ENCODE results near the gene SAMD3. TPM values are rescaled to one million over a fixed set of nuclear protein-coding genes. Genes with fewer than 3 reads are reported as not detected.

The SAMD3 gene
- total and polyA plus RNA-seq, 4 donors: 3.5 to 5.9 (median 4.1) TPM

DNA sequence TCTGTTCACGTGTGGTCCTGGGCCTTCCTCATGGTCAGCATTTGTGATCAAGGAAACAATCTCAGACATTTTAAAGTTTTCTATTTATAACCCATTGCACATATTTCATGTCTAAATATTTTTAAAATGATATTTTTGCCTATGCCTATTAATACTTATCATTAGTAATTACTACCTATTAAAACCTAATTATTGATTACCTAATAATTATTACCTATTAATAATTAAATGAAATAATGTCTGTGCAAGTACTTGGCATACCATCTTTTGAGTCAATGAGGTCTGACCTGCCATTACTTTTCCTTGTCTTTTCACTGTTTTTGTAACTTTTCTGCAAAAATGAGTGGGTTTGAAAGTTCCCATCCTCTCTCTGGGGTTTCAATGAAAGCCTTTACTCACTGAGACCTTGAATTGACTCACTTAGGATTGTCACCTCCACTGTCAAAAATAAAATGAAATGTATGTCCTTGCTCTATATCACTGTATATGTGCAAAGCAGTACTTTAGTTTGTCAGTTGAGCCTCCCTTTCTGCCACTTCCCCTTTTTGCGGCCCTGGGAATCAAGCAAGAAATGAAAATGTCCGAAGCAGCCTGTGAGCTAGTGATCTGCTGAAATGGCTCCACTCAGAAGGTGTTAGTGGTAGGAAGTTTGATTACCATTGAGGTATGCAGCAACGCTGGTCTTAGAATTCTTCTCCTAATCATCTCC lies 116.6 kb downstream of the SAMD3 start:
- no peak overlapping the region for H3K27ac ChIP-seq (ENCODE audit: low read depth, low read length)
- WGBS (ENCODE audit: insufficient coverage): no CpG with 5 or more reads among the region's 4 CpGs
- no peak for DNase-seq (ENCODE audit: low read depth in 4 of 6, low spot score in 6 of 6)
- peaks cover 3% of the 10 kb centered on the region for H3K36me3 ChIP-seq (ENCODE audit: control insufficient read depth, insufficient read depth, low read length)
- no peaks in the 10 kb centered on the region for H3K9me3 ChIP-seq (ENCODE audit: control insufficient read depth, insufficient read depth, low read length)
- H3K27me3 ChIP-seq (ENCODE audit: control insufficient read depth, insufficient read depth, low read length): no peaks in the 10 kb centered on the region
- no peak overlapping the region for H3K4me3 ChIP-seq (ENCODE audit: low read depth, low read length)
- no peaks in the 10 kb centered on the region for H3K4me1 ChIP-seq (ENCODE audit: control insufficient read depth, insufficient read depth, low read length)

DNA sequence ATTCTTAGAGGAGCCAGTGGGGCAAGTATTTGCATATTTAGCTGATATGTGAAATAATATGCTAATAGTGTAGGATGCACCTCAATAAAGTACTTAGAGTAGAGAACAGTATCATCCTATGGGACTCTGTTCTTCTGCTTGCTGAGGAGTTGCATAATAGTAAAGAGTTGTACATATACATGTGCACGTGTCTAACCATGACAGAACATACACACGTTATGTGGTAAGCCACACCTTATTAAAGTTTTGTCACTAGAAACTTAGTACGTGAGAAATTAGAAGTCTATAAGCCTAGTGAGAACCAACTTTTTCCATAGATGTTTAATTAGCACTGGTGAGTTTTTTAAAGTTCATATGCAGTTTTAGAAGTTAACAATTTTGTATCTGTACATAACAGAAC lies 123.6 kb downstream of the SAMD3 start:
- peaks cover 3% of the 10 kb centered on the region for H3K36me3 ChIP-seq (ENCODE audit: control insufficient read depth, insufficient read depth, low read length)
- H3K27ac ChIP-seq (ENCODE audit: low read depth, low read length): no peak overlapping the region
- no peaks in the 10 kb centered on the region for H3K27me3 ChIP-seq (ENCODE audit: control insufficient read depth, insufficient read depth, low read length)
- H3K4me1 ChIP-seq (ENCODE audit: control insufficient read depth, insufficient read depth, low read length): no peaks in the 10 kb centered on the region
- no peaks in the 10 kb centered on the region for H3K9me3 ChIP-seq (ENCODE audit: control insufficient read depth, insufficient read depth, low read length)
- H3K4me3 ChIP-seq (ENCODE audit: low read depth, low read length): no peak overlapping the region
- no peak for DNase-seq (ENCODE audit: low read depth in 4 of 6, low spot score in 6 of 6)
- no CpG with 5 or more reads among the region's 3 CpGs for WGBS (ENCODE audit: insufficient coverage)

DNA sequence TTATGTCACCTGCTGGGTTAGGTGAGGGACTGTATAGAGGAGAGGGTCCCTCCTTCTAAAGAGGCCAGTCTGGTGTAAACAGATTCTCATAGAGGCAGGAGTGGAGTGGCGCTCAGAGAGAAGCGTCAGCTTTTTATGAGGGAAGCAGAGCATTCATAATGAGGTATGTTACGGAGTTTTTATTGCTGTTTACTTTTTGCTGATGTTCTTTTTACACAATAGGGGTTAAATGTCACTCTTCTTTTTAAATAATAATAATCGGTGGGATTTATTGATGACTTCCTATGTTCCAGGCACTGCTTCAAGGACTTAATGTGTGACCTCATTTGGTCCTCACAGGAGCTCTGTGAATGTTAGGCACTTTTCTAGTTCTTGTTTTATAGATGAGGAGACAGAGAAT lies 124.4 kb downstream of the SAMD3 start:
- no peaks in the 10 kb centered on the region for H3K4me1 ChIP-seq (ENCODE audit: control insufficient read depth, insufficient read depth, low read length)
- WGBS (ENCODE audit: insufficient coverage): 90% methylated on average over 2 of the region's 4 CpGs
- no peaks in the 10 kb centered on the region for H3K27me3 ChIP-seq (ENCODE audit: control insufficient read depth, insufficient read depth, low read length)
- no peak overlapping the region for H3K27ac ChIP-seq (ENCODE audit: low read depth, low read length)
- peaks cover 3% of the 10 kb centered on the region for H3K36me3 ChIP-seq (ENCODE audit: control insufficient read depth, insufficient read depth, low read length)
- no peaks in the 10 kb centered on the region for H3K9me3 ChIP-seq (ENCODE audit: control insufficient read depth, insufficient read depth, low read length)
- DNase-seq (ENCODE audit: low read depth in 4 of 6, low spot score in 6 of 6): no peak
- no peak overlapping the region for H3K4me3 ChIP-seq (ENCODE audit: low read depth, low read length)

Other genes with a start within 250 kb of the SAMD3 start
- gene L3MBTL3, start 204.4 kb downstream of the SAMD3 start, total RNA-seq: 10 to 100 TPM; 13.3 to 17.2 TPM
- gene L3MBTL3, start 204.4 kb downstream of the SAMD3 start, polyA plus RNA-seq (ENCODE audit: insufficient read length in 2 of 2): 10 to 100 TPM; 11.8 to 13.1 TPM
- gene TMEM200A, start 143.1 kb upstream of the SAMD3 start, total RNA-seq: 10 to 100 TPM in 1 of 2 donors, 1 to 10 TPM in 1; 8.8 to 13.6 TPM
- gene TMEM200A, start 143.1 kb upstream of the SAMD3 start, polyA plus RNA-seq (ENCODE audit: insufficient read length in 2 of 2): 10 to 100 TPM in 1 of 2 donors, 1 to 10 TPM in 1; 8.8 to 12.4 TPM